IMR-90 (cell line): ENCODE results near the gene KRTAP6-2. TPM values are rescaled to one million over a fixed set of nuclear protein-coding genes. Genes with fewer than 3 reads are reported as not detected.

Experiments
- ATAC-seq: fragments of 200-7000 bp; cut with Tn5 transposase; 2 replicates; pipeline ENCODE4 v1.9.1; 2020; ENCODE audit warnings: low read depth, mild to moderate bottlenecking, moderate library complexity
- BruUV-seq: library from RNA; stranded (reverse); fragments of 400-500 nt; replicated peaks from 2 replicates; lab custom pipeline; 2021; lab: Mats Ljungman, UMichigan
- CTCF ChIA-PET: fragments of 300-600 bp; formaldehyde crosslinking; extraction: SDS; loops from one replicate; lab custom pipeline; 2021; ENCODE audit warnings: antibody characterized with exemption; lab: Yijun Ruan, JAX
- POLR2A ChIA-PET: fragments of 300-600 bp; sonication (Branson Sonifier 250); formaldehyde crosslinking; loops from one replicate; lab custom pipeline; 2022; ENCODE audit warnings: antibody characterized with exemption; ENCODE audit not compliant: unreplicated experiment; lab: Charles Lee
- DNase-seq: peaks from one replicate; pipeline ENCODE4 v3.0.0; 2013
- H2AFZ ChIP-seq: replicated peaks from 2 replicates; pipeline ENCODE3; 2013; ENCODE audit warnings: low read length, mild to moderate bottlenecking; ENCODE audit not compliant: poor library complexity
- H2AK5ac ChIP-seq: 2 replicates; pipeline ENCODE4 v1.6.1; 2013; ENCODE audit warnings: low read depth, low read length, inconsistent platforms
- H2AK9ac ChIP-seq: replicated peaks from 2 replicates; pipeline ENCODE3; 2013; ENCODE audit warnings: mild to moderate bottlenecking, low read depth, low read length, moderate library complexity; ENCODE audit not compliant: poor library complexity
- H2BK120ac ChIP-seq: 2 replicates; pipeline ENCODE4 v1.6.1; 2013; ENCODE audit warnings: low read depth, low read length, inconsistent platforms
- H2BK15ac ChIP-seq: 3 replicates; pipeline ENCODE4 v1.6.1; 2013; ENCODE audit warnings: low read depth, low read length, inconsistent platforms
- H2BK20ac ChIP-seq: 2 replicates; pipeline ENCODE4 v1.6.1; 2013; ENCODE audit warnings: low read depth, mild to moderate bottlenecking, inconsistent platforms, low read length, moderate library complexity
- H2BK5ac ChIP-seq: 2 replicates; pipeline ENCODE4 v1.6.1; 2013; ENCODE audit warnings: mild to moderate bottlenecking, low read depth, low read length, inconsistent platforms; ENCODE audit not compliant: poor library complexity, severe bottlenecking
- H3K14ac ChIP-seq: replicated peaks from 2 replicates; pipeline ENCODE4 v1.6.1; 2013; ENCODE audit warnings: low read depth, low read length, inconsistent platforms
- H3K18ac ChIP-seq: 2 replicates; pipeline ENCODE4 v1.6.1; 2013; ENCODE audit warnings: low read depth, low read length, control low read depth
- H3K23ac ChIP-seq: 2 replicates; pipeline ENCODE4 v1.6.1; 2013; ENCODE audit warnings: low read depth, low read length, inconsistent platforms
- H3K27ac ChIP-seq: 2 replicates; pipeline ENCODE4 v1.5.1; 2013; ENCODE audit warnings: mild to moderate bottlenecking, control low read depth, low read length; ENCODE audit not compliant: insufficient read depth
- H3K27me3 ChIP-seq: 2 replicates; pipeline ENCODE4 v1.6.1; 2013; ENCODE audit warnings: low read length; ENCODE audit not compliant: control insufficient read depth, insufficient read depth
- H3K36me3 ChIP-seq: 2 replicates; pipeline ENCODE4 v1.6.1; 2013; ENCODE audit warnings: low read length, mixed read lengths; ENCODE audit not compliant: control insufficient read depth, insufficient read depth
- H3K4ac ChIP-seq: 2 replicates; pipeline ENCODE4 v1.6.1; 2013; ENCODE audit warnings: low read depth, low read length, inconsistent platforms
- H3K4me1 ChIP-seq: 2 replicates; pipeline ENCODE4 v1.6.1; 2013; ENCODE audit warnings: low read length, mixed read lengths; ENCODE audit not compliant: control insufficient read depth, insufficient read depth
- H3K4me2 ChIP-seq: 2 replicates; pipeline ENCODE4 v1.6.1; 2013; ENCODE audit warnings: low read depth, mild to moderate bottlenecking, control low read depth, low read length, moderate library complexity
- H3K4me3 ChIP-seq: 2 replicates; pipeline ENCODE4 v1.5.1; 2013; ENCODE audit warnings: low read depth, mild to moderate bottlenecking, control low read depth, low read length, moderate library complexity; ENCODE audit not compliant: insufficient read depth
- H3K56ac ChIP-seq: 2 replicates; pipeline ENCODE4 v1.6.1; 2013; ENCODE audit warnings: low read length, inconsistent platforms; ENCODE audit not compliant: insufficient read depth; ENCODE audit errors: extremely low read depth
- H3K79me1 ChIP-seq, 2 experiments: 2 replicates each; pipeline ENCODE4 v1.6.1; 2013; ENCODE audit warnings: low read length in 2 of 2, inconsistent platforms in 1 of 2, low read depth in 1 of 2
- H3K9ac ChIP-seq: 2 replicates; pipeline ENCODE4 v1.6.1; 2013; ENCODE audit warnings: low read depth, low read length, control low read depth
- H3K9me1 ChIP-seq: 2 replicates; pipeline ENCODE4 v1.6.1; 2013; ENCODE audit warnings: low read length, inconsistent platforms; ENCODE audit not compliant: insufficient read depth
- H3K9me3 ChIP-seq: 2 replicates; pipeline ENCODE4 v1.6.1; 2013; ENCODE audit warnings: low read length; ENCODE audit not compliant: control insufficient read depth, insufficient read depth
- H4K20me1 ChIP-seq: 2 replicates; pipeline ENCODE4 v1.6.1; 2013; ENCODE audit warnings: low read length, inconsistent platforms; ENCODE audit not compliant: insufficient read depth
- H4K5ac ChIP-seq: 2 replicates; pipeline ENCODE4 v1.6.1; 2013; ENCODE audit warnings: mild to moderate bottlenecking, low read depth, low read length, control low read depth
- H4K8ac ChIP-seq, 2 experiments: 2 replicates each; pipeline ENCODE4 v1.6.1; 2013; ENCODE audit warnings: low read depth in 2 of 2, low read length in 2 of 2, control low read depth in 1 of 2, inconsistent platforms in 1 of 2
- H4K91ac ChIP-seq: 2 replicates; pipeline ENCODE4 v1.6.1; 2013; ENCODE audit warnings: low read depth, low read length, inconsistent platforms; ENCODE audit not compliant: insufficient read depth
- BHLHE40 ChIP-seq: fragments of 150-350 bp; IDR thresholded peaks from 2 replicates; pipeline ENCODE4 v1.6.1; 2016; ENCODE audit warnings: mild to moderate bottlenecking, low read depth, low read length
- CEBPB ChIP-seq: IDR thresholded peaks from 2 replicates; pipeline ENCODE4 v1.6.1; 2012; ENCODE audit warnings: low read depth, low read length, improper control_type of control experiment
- CHD1 ChIP-seq: IDR thresholded peaks from 2 replicates; pipeline ENCODE4 v1.6.1; 2012; ENCODE audit warnings: low read depth, low read length, improper control_type of control experiment
- FOS ChIP-seq: fragments of 150-350 bp; IDR thresholded peaks from 2 replicates; pipeline ENCODE4 v1.6.1; 2016; ENCODE audit warnings: low read depth, low read length
- MAFK ChIP-seq: IDR thresholded peaks from 2 replicates; pipeline ENCODE4 v1.6.1; 2012; ENCODE audit warnings: low read depth, low read length, improper control_type of control experiment
- MAZ ChIP-seq: IDR thresholded peaks from 2 replicates; pipeline ENCODE4 v1.6.1; 2012; ENCODE audit warnings: low read depth, mild to moderate bottlenecking, low read length, improper control_type of control experiment, moderate library complexity, borderline replicate concordance
- MXI1 ChIP-seq: IDR thresholded peaks from 2 replicates; pipeline ENCODE4 v1.6.1; 2012; ENCODE audit warnings: low read depth, mild to moderate bottlenecking, low read length, moderate library complexity, borderline replicate concordance
- NFE2L2 ChIP-seq: fragments of 150-350 bp; IDR thresholded peaks from 2 replicates; pipeline ENCODE4 v1.6.1; 2016; ENCODE audit warnings: low read depth, mild to moderate bottlenecking, low read length
- POLR2A ChIP-seq: IDR thresholded peaks from 2 replicates; pipeline ENCODE4 v1.6.1; 2012; ENCODE audit warnings: mild to moderate bottlenecking, low read depth, low read length
- RAD21 ChIP-seq: IDR thresholded peaks from 2 replicates; pipeline ENCODE4 v1.6.1; 2012; ENCODE audit warnings: low read length, improper control_type of control experiment
- RCOR1 ChIP-seq: IDR thresholded peaks from 2 replicates; pipeline ENCODE4 v1.6.1; 2012; ENCODE audit warnings: mild to moderate bottlenecking, low read length, improper control_type of control experiment; ENCODE audit not compliant: insufficient replicate concordance
- RFX5 ChIP-seq: IDR thresholded peaks from 2 replicates; pipeline ENCODE4 v1.8.0; 2012; ENCODE audit warnings: low read depth, mild to moderate bottlenecking, low read length, moderate library complexity
- SMC3 ChIP-seq: fragments of 150-350 bp; IDR thresholded peaks from 2 replicates; pipeline ENCODE4 v1.6.1; 2016; ENCODE audit warnings: low read depth, mild to moderate bottlenecking, antibody characterized with exemption, low read length, moderate library complexity
- dilution Hi-C: fragments of 300-500 bp; cut with HindIII; formaldehyde crosslinking; loops from one replicate; pipeline ENCODE4 v1.14.3; 2018; ENCODE audit warnings: low sequenced_read_pairs; ENCODE audit not compliant: unreplicated experiment
- in situ Hi-C: fragments of 300-500 bp; cut with MboI; formaldehyde crosslinking; loops from 3 replicates; pipeline ENCODE4 v1.14.3; 2019; ENCODE audit warnings: low sequenced_read_pairs, inconsistent platforms, mixed read lengths
- intact Hi-C: fragments of 100-400 bp; cut with micrococcal nuclease; formaldehyde crosslinking; loops from 2 replicates; pipeline ENCODE4 v1.10.0; 2022
- polyA plus RNA-seq, 3 experiments: library from polyadenylated mRNA; depleted of rRNA; stranded (reverse); fragments of >200 nt; gene quantifications; 2 replicates each; pipeline ENCODE4 v1.2.3, GENCODE V29; 2012; ENCODE audit warnings: low replicate concordance in 1 of 3
- total RNA-seq: library from RNA; depleted of rRNA; stranded (reverse); fragments of >200 nt; gene quantifications from 2 replicates; pipeline ENCODE4 v1.2.3, GENCODE V29; 2012
- TF ChIP-seq, protein P1 (sequence below): conservative IDR thresholded peaks from 2 replicates; pipeline ENCODE4 v1.5.1; 2012; ENCODE audit warnings: mild to moderate bottlenecking, low read depth, low read length, improper control_type of control experiment
- TF ChIP-seq, protein P2 (sequence below): fragments of 150-350 bp; IDR thresholded peaks from 2 replicates; pipeline ENCODE4 v1.6.1; 2016; ENCODE audit warnings: low read depth, mild to moderate bottlenecking, low read length, moderate library complexity, borderline replicate concordance
- TF ChIP-seq, protein P3 (sequence below): fragments of 150-350 bp; IDR thresholded peaks from 2 replicates; pipeline ENCODE4 v1.6.1; 2017; ENCODE audit warnings: mild to moderate bottlenecking, antibody characterized with exemption, low read length, low read depth

Gene KRTAP6-2
- total and polyA plus RNA-seq, 2 of the 4 experiments (the other 2 are of a cell fraction) = not detected

DNA sequence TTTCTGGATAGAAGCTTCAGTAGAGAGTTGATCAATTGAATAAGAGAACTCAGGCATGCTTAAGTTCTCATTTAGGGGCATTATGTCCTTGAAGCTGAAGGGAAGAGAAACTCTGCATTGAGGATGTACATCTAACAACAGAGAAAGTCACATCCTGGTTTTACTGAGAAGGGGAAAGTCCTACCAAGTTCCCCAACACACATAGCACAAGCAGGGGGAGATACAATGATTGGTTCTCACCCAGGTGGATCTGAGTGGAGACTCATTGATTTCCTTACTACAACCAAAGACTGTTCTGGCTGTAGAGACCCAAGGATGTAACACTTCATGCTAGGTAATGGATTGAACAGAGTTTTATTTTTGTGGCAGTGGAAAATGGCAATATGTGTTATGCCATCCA lies 16.5 kb upstream of the KRTAP6-2 start:
- no peak overlapping the region for H2BK15ac ChIP-seq
- H2BK120ac ChIP-seq = no peak overlapping the region
- TF ChIP-seq RFX5 (no peak), FOS (no peak), SMC3 (no peak), MAZ (no peak), CHD1 (no peak), CEBPB (no peak), MXI1 (no peak), RCOR1 (no peak), MAFK (no peak), POLR2A (no peak), BHLHE40 (no peak), NFE2L2 (no peak), RAD21 (no peak)
- TF ChIP-seq, protein P1, sequence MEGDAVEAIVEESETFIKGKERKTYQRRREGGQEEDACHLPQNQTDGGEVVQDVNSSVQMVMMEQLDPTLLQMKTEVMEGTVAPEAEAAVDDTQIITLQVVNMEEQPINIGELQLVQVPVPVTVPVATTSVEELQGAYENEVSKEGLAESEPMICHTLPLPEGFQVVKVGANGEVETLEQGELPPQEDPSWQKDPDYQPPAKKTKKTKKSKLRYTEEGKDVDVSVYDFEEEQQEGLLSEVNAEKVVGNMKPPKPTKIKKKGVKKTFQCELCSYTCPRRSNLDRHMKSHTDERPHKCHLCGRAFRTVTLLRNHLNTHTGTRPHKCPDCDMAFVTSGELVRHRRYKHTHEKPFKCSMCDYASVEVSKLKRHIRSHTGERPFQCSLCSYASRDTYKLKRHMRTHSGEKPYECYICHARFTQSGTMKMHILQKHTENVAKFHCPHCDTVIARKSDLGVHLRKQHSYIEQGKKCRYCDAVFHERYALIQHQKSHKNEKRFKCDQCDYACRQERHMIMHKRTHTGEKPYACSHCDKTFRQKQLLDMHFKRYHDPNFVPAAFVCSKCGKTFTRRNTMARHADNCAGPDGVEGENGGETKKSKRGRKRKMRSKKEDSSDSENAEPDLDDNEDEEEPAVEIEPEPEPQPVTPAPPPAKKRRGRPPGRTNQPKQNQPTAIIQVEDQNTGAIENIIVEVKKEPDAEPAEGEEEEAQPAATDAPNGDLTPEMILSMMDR = no peak
- TF ChIP-seq, protein P2, sequence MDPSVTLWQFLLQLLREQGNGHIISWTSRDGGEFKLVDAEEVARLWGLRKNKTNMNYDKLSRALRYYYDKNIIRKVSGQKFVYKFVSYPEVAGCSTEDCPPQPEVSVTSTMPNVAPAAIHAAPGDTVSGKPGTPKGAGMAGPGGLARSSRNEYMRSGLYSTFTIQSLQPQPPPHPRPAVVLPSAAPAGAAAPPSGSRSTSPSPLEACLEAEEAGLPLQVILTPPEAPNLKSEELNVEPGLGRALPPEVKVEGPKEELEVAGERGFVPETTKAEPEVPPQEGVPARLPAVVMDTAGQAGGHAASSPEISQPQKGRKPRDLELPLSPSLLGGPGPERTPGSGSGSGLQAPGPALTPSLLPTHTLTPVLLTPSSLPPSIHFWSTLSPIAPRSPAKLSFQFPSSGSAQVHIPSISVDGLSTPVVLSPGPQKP = no peak
- TF ChIP-seq, protein P3, sequence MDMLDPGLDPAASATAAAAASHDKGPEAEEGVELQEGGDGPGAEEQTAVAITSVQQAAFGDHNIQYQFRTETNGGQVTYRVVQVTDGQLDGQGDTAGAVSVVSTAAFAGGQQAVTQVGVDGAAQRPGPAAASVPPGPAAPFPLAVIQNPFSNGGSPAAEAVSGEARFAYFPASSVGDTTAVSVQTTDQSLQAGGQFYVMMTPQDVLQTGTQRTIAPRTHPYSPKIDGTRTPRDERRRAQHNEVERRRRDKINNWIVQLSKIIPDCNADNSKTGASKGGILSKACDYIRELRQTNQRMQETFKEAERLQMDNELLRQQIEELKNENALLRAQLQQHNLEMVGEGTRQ = no peak
- H4K20me1 ChIP-seq = no peaks in the 10 kb centered on the region
- dilution Hi-C loops = no loop called here
- H3K79me1 ChIP-seq = no peaks in the 10 kb centered on the region
- H3K23ac ChIP-seq = no peak overlapping the region
- ChIA-PET CTCF (no interaction called here), POLR2A (no interaction called here)
- no peaks in the 10 kb centered on the region for H3K27me3 ChIP-seq
- H3K56ac ChIP-seq = no peak overlapping the region
- H2BK20ac ChIP-seq = no peak overlapping the region
- no peaks in the 10 kb centered on the region for H3K4me1 ChIP-seq
- no peak overlapping the region for H3K4me3 ChIP-seq
- intact Hi-C loops = no loop called here
- H2BK5ac ChIP-seq = no peak overlapping the region
- DNase-seq = no peak
- no peaks in the 10 kb centered on the region for H3K36me3 ChIP-seq
- H3K4me2 ChIP-seq = no peak overlapping the region
- no peak overlapping the region for H3K27ac ChIP-seq
- no peak overlapping the region for H2AFZ ChIP-seq
- no peak overlapping the region for H4K91ac ChIP-seq
- no peak overlapping the region for H2AK9ac ChIP-seq
- no peak overlapping the region for H3K14ac ChIP-seq
- H3K4ac ChIP-seq = no peak overlapping the region
- peaks cover 14% of the 10 kb centered on the region for H3K9me3 ChIP-seq
- no TSS peak for BruUV-seq
- H3K9me1 ChIP-seq = no peaks in the 10 kb centered on the region
- no peak for ATAC-seq
- H3K18ac ChIP-seq = no peak overlapping the region
- no peak overlapping the region for H4K8ac ChIP-seq
- no peak overlapping the region for H2AK5ac ChIP-seq
- in situ Hi-C loops = no loop called here
- no peak overlapping the region for H3K9ac ChIP-seq
- H4K5ac ChIP-seq = no peak overlapping the region
